IPS-18c (cell line): ENCODE results near the gene ARPC1A.
"Not testable (repeated sequence)": the region's sequence is repeated elsewhere in the genome, so short reads cannot be mapped to it uniquely, and the experiment has no call there.

Experiments
- H3K4me3 ChIP-seq: 2 replicates; pipeline ENCODE4 v1.7.0; 2013; ENCODE audit warnings: low read depth, mild to moderate bottlenecking, low read length, moderate library complexity; ENCODE audit not compliant: insufficient read depth
- H3K9me3 ChIP-seq: one replicate; pipeline ENCODE4 v1.6.1; 2013; ENCODE audit warnings: mild to moderate bottlenecking, low read length, moderate library complexity; ENCODE audit not compliant: control insufficient read depth, insufficient read depth

ARPC1A gene

DNA sequence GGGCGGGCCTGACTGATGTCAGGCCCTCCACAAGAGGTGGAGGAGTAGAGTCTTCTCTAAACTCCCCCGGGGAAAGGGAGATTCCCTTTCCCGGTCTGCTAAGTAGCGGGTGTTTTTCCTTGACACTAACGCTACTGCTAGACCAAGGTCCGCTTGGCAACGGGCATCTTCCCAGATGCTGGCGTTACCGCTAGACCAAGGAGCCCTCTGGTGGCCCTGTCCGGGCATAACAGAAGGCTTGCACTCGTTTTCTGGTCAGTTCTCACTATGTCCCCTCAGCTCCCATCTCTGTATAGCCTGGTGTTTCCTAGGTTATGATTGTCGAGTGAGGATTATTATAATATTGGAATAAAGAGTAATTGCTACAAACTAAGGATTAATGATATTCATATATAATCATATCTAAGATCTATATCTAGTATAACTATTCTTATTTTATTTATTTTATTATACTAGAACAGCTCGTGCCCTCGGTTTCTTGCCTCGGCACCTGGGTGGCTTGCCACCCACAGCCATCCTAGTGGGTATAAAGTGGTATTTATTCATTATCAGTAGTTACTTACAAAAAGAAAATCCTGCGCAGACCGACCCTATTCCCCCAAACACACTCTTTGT, 89.9 kb downstream of the ARPC1A start:
- not testable (repeated sequence) for H3K4me3 ChIP-seq, H3K9me3 ChIP-seq
